Measurements from ENCODE around the gene FGF22.

FGF22 gene

DNA sequence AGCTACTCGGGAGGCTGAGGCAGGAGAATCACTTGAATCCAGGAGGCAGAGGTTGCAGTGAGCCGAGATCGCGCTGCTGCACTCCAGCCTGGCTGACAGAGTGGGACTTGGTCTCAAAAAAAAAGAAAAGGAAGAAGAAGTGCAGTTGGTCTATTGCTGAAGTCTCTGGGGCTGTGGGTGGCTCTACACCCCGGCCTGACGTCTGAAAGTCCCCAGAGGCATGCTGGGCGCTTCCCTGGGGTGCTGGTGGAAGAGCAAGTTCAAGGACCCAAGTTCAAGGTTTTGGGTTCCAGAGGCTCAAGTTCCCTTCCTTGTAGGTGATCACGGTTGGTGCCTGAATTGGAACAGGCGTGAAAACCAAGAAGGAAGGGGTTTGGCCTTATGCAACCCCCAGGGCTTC lies 46.2 kb upstream of the FGF22 start:
- TF ChIP-seq, protein P1, sequence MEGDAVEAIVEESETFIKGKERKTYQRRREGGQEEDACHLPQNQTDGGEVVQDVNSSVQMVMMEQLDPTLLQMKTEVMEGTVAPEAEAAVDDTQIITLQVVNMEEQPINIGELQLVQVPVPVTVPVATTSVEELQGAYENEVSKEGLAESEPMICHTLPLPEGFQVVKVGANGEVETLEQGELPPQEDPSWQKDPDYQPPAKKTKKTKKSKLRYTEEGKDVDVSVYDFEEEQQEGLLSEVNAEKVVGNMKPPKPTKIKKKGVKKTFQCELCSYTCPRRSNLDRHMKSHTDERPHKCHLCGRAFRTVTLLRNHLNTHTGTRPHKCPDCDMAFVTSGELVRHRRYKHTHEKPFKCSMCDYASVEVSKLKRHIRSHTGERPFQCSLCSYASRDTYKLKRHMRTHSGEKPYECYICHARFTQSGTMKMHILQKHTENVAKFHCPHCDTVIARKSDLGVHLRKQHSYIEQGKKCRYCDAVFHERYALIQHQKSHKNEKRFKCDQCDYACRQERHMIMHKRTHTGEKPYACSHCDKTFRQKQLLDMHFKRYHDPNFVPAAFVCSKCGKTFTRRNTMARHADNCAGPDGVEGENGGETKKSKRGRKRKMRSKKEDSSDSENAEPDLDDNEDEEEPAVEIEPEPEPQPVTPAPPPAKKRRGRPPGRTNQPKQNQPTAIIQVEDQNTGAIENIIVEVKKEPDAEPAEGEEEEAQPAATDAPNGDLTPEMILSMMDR (IDR thresholded peaks at IDR 0.05; ENCODE audit: insufficient read depth, low read depth, low read length, missing control alignments): no peak
- H3K4me3 ChIP-seq (ENCODE audit: low read length): no peak overlapping the region
- DNase-seq (ENCODE audit: low read depth): no peak

DNA sequence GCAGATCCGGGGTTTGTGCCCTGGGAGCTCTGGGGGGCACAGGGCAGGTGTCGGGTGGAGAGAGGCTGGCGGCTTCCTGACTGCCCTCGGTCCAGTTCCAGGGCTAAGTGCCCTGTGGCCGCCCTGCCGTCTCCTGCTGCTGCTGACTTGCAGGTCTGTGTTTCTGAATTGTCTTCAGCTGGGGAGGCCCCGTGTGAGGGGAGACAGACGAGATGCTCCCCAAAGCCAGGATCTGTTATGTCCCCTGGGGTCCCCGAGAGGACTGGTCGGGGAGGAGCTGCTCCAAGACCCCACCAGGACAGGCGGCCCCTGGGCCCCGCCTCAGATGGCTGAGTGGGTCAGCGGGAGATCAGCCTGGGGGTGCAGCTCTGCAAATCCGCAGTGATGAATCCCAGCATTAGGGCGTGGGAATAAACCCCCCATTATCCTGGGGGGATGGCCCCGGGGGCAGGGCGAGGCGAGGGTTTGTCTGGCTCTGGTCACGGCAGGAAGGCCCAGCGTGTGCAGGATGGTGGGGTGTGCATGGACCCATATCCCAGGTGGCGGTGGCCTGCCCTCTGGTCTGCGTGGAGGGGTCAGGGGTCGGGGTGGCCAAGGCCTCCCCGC lies 45.3 kb upstream of the FGF22 start:
- H3K4me3 ChIP-seq (ENCODE audit: low read length): no peak overlapping the region
- no peak for DNase-seq (ENCODE audit: low read depth)
- TF ChIP-seq, protein P1 (IDR thresholded peaks at IDR 0.05; ENCODE audit: insufficient read depth, low read depth, low read length, missing control alignments): no peak

DNA sequence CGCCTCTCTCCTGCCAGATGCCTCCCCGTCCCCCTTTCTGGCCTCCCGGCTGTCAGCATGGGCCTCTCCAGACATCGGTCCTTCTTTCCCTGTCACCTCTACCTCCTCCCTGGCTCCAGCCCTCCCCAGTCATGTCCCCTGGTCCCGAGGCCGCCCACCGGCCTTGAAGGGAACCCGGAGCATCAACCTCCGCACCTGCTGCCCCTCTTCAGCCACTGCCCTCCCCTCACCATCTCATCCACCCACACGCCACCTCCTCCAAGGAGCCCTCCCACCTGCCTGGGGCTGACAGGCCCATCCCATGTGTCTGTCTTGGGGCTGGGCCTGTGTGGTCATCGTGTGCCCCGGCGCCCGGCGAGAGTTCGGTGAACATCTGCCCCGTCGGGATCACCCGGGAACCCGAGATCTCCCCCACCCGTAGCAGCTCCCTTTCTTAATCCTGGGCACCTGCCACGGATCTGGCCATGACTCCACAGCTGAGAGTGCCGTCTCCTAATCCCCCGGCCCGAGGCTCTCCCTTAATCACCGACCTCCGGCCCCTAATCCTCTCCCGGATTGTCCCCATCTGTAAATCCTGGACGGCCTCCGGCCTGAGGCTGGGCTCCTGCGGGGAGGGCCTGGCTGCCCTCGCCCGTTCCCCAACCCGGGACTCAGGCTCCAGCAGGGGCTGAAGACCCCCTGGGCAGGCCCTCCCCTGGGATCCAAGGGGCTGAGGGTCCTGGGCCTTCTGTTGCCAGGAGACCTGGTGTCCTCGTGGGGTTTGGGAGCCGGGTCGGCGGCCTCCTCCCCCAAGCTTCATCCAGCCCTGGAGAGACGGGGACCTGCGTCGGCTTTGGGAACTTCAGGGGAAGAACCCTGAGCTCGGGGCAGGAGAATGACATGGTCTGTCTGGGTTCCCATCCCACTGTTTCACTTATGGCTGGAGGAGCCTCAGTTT lies 44.1 kb upstream of the FGF22 start:
- TF ChIP-seq, protein P1 (IDR thresholded peaks at IDR 0.05; ENCODE audit: insufficient read depth, low read depth, low read length, missing control alignments): no peak
- DNase-seq (ENCODE audit: low read depth): no peak

DNA sequence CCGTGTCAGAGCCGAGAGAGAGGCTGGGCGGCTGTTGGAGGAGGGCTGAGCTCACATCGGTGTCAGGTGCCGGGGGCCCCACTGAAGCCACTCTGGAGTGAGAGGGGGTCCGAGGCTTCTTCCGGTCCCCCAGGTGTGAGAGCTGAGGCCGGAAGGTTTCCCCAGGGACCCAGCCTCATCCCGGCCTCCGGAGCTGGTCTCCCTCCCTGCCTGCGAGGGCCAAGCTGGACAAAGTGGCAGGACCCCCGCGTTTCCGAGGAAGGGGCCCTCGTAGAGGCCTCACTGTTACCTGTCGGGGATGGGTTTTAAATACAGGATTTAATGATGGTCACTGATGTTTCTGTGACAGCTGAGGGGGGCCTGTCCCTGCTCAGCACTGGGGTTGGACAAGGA lies 43.4 kb upstream of the FGF22 start:
- TF ChIP-seq, protein P1 (IDR thresholded peaks at IDR 0.05; ENCODE audit: insufficient read depth, low read depth, low read length, missing control alignments): no peak
- H3K4me3 ChIP-seq (ENCODE audit: low read length): no peak overlapping the region
- no peak for DNase-seq (ENCODE audit: low read depth)

More for the DNA sequence above, 44.1 kb upstream of the FGF22 start:
- no peak overlapping the region for H3K4me3 ChIP-seq (ENCODE audit: low read length)

DNA sequence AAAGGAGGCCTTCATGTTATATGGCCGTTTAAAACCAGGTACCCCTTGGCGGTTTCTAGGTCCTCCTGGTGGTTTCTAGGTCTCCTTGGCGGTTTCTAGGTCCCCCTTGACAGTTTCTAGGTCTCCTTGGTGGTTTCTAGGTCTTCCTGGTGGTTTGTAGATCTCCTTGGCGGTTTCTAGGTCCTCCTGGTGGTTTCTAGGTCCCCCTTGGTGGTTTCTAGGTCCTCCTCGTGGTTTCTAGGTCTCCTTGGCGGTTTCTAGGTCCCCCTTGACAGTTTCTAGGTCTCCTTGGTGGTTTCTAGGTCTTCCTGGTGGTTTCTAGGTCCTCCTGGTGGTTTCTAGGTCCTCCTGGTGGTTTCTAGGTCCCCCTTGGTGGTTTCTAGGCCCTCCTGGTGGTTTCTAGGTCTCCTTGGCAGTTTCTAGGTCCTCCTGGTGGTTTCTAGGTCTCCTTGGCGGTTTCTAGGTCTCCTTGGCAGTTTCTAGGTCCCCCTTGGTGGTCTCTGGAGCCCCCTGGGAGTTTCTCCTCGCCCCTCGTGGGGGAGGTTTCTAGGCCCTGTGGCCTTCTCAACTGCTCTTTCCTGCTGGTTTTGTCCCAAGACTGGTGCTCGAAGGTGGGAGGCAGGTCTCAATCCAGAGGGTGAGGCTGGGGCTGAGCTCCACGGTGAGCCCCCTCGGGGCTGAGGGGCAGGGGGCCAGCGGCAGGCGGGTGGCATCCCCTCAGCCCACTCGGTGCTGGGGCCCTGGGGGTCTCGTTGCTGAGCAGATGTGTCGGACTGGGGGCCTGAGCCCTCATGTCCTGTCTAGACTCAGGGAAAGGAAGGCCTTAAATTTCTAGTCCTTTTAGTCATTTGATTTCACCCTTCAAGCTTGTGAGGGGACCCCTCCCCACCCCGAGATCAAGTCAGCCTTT lies 42.0 kb upstream of the FGF22 start:
- DNase-seq (ENCODE audit: low read depth): no peak
- TF ChIP-seq, protein P1 (IDR thresholded peaks at IDR 0.05; ENCODE audit: insufficient read depth, low read depth, low read length, missing control alignments): no peak
- H3K4me3 ChIP-seq (ENCODE audit: low read length): no peak overlapping the region

DNA sequence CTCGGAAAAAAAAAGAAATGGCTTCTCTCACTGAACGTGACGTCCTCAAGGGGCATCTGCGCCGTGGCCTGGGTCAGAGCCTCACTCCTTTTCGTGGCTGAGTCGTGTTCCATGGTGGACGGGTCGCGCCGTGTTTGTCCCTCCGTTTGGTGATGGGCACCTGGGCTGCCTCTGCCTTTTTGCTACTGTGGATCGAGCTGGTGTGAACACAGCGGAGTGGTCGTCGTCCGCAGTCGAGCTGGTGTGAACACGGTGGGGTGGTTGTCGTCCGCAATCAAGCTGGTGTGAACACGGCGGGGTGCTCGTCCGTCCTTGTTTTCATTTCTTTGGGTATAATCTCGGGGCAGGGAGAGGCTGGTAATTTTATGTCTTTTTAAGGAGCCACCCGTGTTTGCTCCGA lies 38.4 kb upstream of the FGF22 start:
- H3K4me3 ChIP-seq (ENCODE audit: low read length): no peak overlapping the region
- TF ChIP-seq, protein P1 (IDR thresholded peaks at IDR 0.05; ENCODE audit: insufficient read depth, low read depth, low read length, missing control alignments): no peak
- no peak for DNase-seq (ENCODE audit: low read depth)

All from epithelial cell of esophagus (primary cell).